Measurements from ENCODE around the gene CRIM1.

Gene CRIM1

DNA sequence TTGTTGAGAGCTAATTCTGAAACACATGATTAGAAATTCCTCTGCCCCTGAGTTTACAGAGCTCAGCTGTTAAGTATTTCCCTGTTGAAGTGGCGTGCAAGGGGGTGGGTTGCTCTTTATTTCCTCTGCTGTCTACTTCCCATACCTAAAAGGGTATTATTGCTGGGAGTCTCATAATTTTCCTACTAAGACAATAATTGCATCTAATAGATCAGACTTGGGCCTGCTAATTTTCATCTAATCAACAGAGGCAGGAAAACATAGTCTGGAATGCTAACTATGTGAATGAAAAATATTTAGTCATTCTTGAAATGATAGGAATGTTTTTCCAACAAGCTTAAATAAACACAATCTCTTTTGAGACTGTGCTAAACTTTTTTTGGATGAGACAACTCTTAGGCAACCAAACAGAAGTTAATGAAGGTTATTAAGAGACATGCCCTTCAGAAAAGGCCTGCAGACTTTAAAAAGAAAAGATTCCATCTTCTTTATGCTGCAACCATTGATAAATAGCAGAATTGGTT is 131.0 kb downstream of the CRIM1 start:
- DNase-seq, result no peak

- DNase-seq, result no peak
Measured at GRCh38 chr2:36487947-36488346, 132.4 kb downstream of the CRIM1 start.

DNA sequence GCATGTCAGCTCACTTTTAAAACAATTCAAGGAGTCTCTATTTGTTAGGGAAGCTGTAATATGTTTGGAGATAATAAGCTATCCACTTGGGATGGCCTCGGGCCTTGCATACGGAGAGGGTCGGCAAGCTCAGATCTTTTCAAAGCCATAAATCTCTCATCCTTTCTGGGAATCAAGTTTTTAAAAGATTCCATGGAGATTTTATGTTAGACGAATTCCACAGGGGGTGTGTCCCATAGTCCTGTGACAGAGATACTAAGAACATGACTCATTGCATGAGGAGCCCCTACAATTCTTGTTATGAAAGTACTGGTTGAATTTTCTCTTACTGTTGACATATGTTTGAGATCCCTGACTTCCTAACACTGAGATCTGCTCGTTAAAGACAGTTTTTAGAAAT is 133.7 kb downstream of the CRIM1 start:
- no peak for DNase-seq

GRCh38 chr2:36490749-36491148 is 135.2 kb downstream of the CRIM1 start:
- no peak for DNase-seq

DNA sequence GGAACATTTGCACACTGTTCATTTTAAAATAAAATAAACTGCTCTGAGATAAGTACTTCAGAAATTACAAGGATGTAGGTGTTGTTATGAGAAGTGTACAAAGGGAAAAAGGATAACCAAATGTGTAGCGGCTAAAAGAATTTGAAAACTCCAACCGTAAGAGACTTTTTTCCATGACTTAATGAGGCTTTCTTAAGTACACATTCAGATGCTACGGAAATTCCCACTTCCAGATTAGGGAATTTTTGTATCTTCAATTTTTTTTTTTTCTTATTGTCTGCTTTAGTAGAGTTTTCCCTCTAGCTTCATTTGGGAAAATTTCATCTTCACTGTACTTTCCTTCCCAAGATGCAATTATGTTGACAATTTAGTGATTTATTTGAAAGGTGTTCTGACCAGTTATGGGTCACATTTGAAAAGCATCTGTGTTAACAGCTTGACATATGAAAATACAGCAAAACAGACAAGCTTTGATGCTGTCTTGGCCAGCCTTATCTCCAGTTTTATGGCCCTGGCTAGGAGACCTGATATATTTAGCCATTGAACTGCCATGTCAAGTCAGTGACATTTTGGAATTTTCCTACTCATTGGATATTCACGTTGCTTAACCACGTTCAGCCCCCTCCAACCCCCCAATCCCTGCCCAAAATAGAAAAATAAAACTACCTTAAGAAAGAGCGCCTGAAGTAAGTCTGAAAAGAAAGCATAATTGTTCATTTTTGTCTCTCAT is 136.8 kb downstream of the CRIM1 start:
- DNase-seq, result no peak

GRCh38 chr2:36493306-36493705 is 137.7 kb downstream of the CRIM1 start:
- no peak for DNase-seq

DNA sequence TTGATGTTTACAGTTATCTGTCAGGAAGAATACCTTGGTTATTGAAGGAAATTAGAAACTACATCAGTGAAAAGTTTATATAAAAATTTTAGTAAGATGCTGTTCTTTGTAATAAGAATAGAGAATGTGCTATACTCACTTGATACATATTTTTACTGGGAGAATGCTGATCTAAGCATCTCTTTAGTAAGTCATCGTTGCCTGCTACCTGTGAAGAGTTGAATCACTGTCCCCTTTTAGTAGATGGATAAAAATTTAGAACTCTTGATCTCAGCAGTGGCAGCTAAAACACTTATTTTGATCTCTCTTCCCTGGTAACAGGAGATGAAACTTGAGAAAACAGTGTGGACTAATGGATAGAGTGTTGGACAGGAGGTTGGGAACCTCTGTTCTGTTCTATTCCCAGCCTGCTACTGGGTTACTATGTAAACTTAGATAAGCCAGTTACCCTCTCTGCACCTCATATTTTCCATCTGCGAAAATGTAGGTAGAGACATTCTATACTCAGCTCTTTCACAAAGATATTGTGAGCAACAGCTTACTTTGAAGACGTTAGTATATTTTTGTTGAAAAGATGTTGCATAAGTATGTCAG is 142.1 kb downstream of the CRIM1 start:
- no peak for DNase-seq

DNA sequence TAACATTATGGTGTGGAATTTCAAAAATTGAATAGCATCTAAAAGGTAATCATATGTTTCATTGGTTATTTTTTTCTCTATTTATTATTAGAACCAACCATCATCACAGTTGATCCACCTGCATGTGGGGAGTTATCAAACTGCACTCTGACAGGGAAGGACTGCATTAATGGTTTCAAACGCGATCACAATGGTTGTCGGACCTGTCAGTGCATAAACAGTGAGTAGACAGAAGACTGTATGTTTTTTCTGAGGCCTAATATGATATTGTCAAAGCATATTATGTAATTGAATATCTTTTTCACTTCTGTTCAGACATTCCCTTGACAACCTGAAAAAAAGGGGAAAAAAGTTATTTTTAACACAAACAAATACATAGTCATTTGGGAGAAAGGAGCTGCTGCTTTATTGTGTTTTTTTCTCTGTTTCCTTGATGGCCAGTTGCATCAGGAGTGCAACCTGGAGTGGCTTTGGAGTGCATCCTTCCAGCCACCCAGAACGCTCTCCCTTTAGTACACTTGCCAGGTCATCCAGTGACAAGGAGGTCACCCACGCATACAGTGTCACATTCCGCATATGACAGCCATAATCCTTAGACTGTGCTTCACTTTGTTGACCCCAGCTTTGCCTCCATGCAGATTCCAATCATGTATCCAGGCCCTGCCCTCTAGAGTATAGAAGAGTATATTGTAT is 143.7 kb downstream of the CRIM1 start:
- DNase-seq, result no peak

DNA sequence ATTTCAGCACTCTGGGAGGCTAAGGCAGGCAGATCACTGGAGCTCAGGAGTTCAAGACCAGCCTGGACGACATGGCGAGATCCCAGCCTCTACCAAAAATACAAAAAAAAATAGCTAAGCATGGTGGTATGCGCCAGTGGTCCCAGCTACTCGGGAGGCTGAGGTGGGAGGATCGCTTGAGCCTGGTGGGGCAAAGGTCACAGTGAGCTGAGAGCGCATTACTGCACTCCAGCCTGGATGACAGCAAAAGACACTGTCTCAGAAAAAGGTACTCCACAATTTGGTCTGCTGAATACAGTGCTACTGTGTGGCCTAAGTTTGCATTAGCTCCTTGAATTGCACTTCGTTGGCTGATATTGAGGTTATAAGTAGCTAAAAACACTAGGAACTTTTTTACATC is 144.5 kb downstream of the CRIM1 start:
- DNase-seq, result no peak

- DNase-seq, result no peak
Measured at GRCh38 chr2:36502081-36502480, 146.5 kb downstream of the CRIM1 start.

GRCh38 chr2:36507408-36507812 is 151.8 kb downstream of the CRIM1 start:
- no peak for DNase-seq

DNA sequence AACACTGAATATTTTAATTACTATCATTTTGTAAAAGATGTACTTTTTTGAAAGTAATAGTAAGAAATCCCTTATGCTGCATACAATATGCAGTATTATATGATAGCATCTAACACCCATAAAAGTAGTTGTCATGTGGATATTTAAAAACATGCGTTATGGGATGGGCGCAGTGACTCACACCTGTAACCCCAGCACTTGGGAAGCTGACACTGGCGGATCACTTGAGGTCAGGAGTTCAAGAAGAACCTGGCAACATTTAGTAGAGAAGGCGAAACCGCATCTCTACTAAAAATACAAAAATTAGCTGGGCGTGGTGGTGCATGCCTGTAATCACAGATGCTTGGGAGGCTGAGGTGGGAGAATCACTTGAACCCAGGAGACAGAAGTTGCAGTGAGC is 153.5 kb downstream of the CRIM1 start:
- DNase-seq, result no peak

GRCh38 chr2:36511858-36512603 is 156.5 kb downstream of the CRIM1 start:
- DNase-seq, result no peak

GRCh38 chr2:36512705-36513104 is 157.1 kb downstream of the CRIM1 start:
- no peak for DNase-seq

GRCh38 chr2:36513661-36514060 is 158.1 kb downstream of the CRIM1 start:
- DNase-seq, result no peak

- DNase-seq, result no peak
Measured at GRCh38 chr2:36515538-36515937, 160.0 kb downstream of the CRIM1 start.

- no peak for DNase-seq
Measured at GRCh38 chr2:36516136-36516870, 160.7 kb downstream of the CRIM1 start.

- DNase-seq, result no peak
Measured at GRCh38 chr2:36520431-36520830, 164.9 kb downstream of the CRIM1 start.

GRCh38 chr2:36523153-36523552 is 167.6 kb downstream of the CRIM1 start:
- no peak for DNase-seq

GRCh38 chr2:36525245-36525644 is 169.7 kb downstream of the CRIM1 start:
- no peak for DNase-seq

DNA sequence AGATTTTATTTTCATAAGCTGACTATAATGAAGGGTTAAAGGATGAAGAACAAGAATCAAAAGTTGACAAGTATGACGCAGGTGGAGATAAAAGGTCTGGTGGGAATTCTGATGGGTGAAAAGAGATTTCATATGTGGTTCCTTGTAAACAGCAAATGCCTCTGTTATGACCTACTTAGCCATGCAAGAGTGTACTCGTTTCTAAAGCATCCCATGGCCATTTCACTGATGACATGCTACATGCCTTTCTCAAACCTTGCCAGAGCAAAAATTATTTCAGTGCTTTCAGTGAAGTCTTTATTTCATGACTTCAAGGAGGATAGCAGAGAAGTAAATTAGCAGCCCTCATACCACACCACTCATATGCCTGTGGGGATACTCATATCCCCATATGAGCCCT is 170.6 kb downstream of the CRIM1 start:
- DNase-seq, result no peak

- no peak for DNase-seq
Measured at GRCh38 chr2:36528274-36528673, 172.7 kb downstream of the CRIM1 start.
